WTC11 (cell line): ENCODE measurements around the gene SPTLC3. TPM values are rescaled to one million over a fixed set of nuclear protein-coding genes. Genes with fewer than 3 reads are reported as not detected.

Experiments
- ATAC-seq: fragments of 200-7000 bp; cut with Tn5 transposase; 2 replicates; pipeline ENCODE4 v1.10.0; 2021; ENCODE audit warnings: mild to moderate bottlenecking, moderate library complexity
- CTCF ChIA-PET: fragments of 300-600 bp; sonication (Branson Sonifier 250); formaldehyde crosslinking; loops from one replicate; lab custom pipeline; 2021; ENCODE audit warnings: antibody characterized with exemption; lab: Charles Lee
- POLR2A ChIA-PET: fragments of 350-600 bp; sonication (Branson Sonifier 250); formaldehyde crosslinking; loops from one replicate; lab custom pipeline; 2021; ENCODE audit warnings: antibody characterized with exemption; lab: Charles Lee
- DNase-seq: peaks from one replicate; pipeline ENCODE4 v3.0.0; 2021; ENCODE audit warnings: low spot score
- H3K27ac Mint-ChIP-seq: 2 replicates; pipeline ENCODE4 v1.8.0; 2021; ENCODE audit warnings: mixed read lengths
- H3K27me3 Mint-ChIP-seq: 2 replicates; pipeline ENCODE4 v1.8.0; 2021; ENCODE audit warnings: low read depth, mild to moderate bottlenecking, moderate library complexity, mixed read lengths
- H3K36me3 Mint-ChIP-seq: 2 replicates; pipeline ENCODE4 v1.8.0; 2021; ENCODE audit warnings: mixed read lengths
- H3K4me1 Mint-ChIP-seq: 2 replicates; pipeline ENCODE4 v1.8.0; 2022; ENCODE audit warnings: mixed read lengths
- H3K4me3 Mint-ChIP-seq: 2 replicates; pipeline ENCODE4 v1.8.0; 2021; ENCODE audit warnings: mild to moderate bottlenecking, moderate library complexity, mixed read lengths
- H3K9me3 Mint-ChIP-seq: 2 replicates; pipeline ENCODE4 v1.8.0; 2021; ENCODE audit warnings: mixed read lengths
- ATF2 ChIP-seq: sonication (generic); formaldehyde crosslinking; IDR thresholded peaks from 2 replicates; pipeline ENCODE4 v1.8.1; 2022; ENCODE audit warnings: low read depth, missing genetic modification reagents, borderline replicate concordance
- ATF6 ChIP-seq: sonication (generic); formaldehyde crosslinking; IDR thresholded peaks from 2 replicates; pipeline ENCODE4 v1.8.1; 2023; ENCODE audit warnings: mild to moderate bottlenecking, missing genetic modification reagents
- CBFB ChIP-seq: sonication (generic); formaldehyde crosslinking; IDR thresholded peaks from 2 replicates; pipeline ENCODE4 v1.8.1; 2022; ENCODE audit warnings: mild to moderate bottlenecking, low read depth, missing genetic modification reagents
- CDX4 ChIP-seq: fragments of 250-450 bp; sonication (Bioruptor Pico); IDR thresholded peaks from 2 replicates; pipeline ENCODE4 v1.9.0; 2021; ENCODE audit warnings: moderate library complexity, mild to moderate bottlenecking, inconsistent platforms, borderline replicate concordance
- E2F1 ChIP-seq: sonication (generic); formaldehyde crosslinking; IDR thresholded peaks from 2 replicates; pipeline ENCODE4 v1.8.0; 2022; ENCODE audit warnings: mild to moderate bottlenecking, missing genetic modification reagents
- ELF4 ChIP-seq: sonication (generic); formaldehyde crosslinking; IDR thresholded peaks from 2 replicates; pipeline ENCODE4 v1.8.1; 2022; ENCODE audit warnings: low read depth, mild to moderate bottlenecking, moderate library complexity, missing genetic modification reagents
- ETV6 ChIP-seq: sonication (generic); formaldehyde crosslinking; IDR thresholded peaks from 2 replicates; pipeline ENCODE4 v1.8.1; 2022; ENCODE audit warnings: mild to moderate bottlenecking, missing genetic modification reagents
- FOXP1 ChIP-seq: sonication (generic); formaldehyde crosslinking; IDR thresholded peaks from 2 replicates; pipeline ENCODE4 v1.8.0; 2022; ENCODE audit warnings: missing genetic modification reagents, mild to moderate bottlenecking, moderate library complexity, borderline replicate concordance
- IRF2 ChIP-seq: sonication (generic); formaldehyde crosslinking; IDR thresholded peaks from 2 replicates; pipeline ENCODE4 v1.8.0; 2022; ENCODE audit warnings: low read depth, missing genetic modification reagents, borderline replicate concordance
- JAZF1 ChIP-seq: fragments of 250-450 bp; sonication (Bioruptor Pico); IDR thresholded peaks from 2 replicates; pipeline ENCODE4 v1.9.0; 2021; ENCODE audit warnings: moderate library complexity, mild to moderate bottlenecking, inconsistent platforms
- MLX ChIP-seq: sonication (generic); formaldehyde crosslinking; IDR thresholded peaks from 2 replicates; pipeline ENCODE4 v1.8.1; 2023; ENCODE audit warnings: mild to moderate bottlenecking, missing genetic modification reagents, moderate library complexity
- NFATC4 ChIP-seq: fragments of 250-450 bp; sonication (Bioruptor Pico); IDR thresholded peaks from 2 replicates; pipeline ENCODE4 v1.9.0; 2021; ENCODE audit warnings: mild to moderate bottlenecking
- NR1H2 ChIP-seq: sonication (generic); formaldehyde crosslinking; IDR thresholded peaks from 2 replicates; pipeline ENCODE4 v1.9.0; 2021; ENCODE audit warnings: mild to moderate bottlenecking, moderate library complexity, missing genetic modification reagents
- PREB ChIP-seq: sonication (generic); formaldehyde crosslinking; IDR thresholded peaks from 2 replicates; pipeline ENCODE4 v1.8.1; 2022; ENCODE audit warnings: mild to moderate bottlenecking, missing genetic modification reagents, moderate library complexity, borderline replicate concordance
- RELA ChIP-seq: sonication (generic); formaldehyde crosslinking; IDR thresholded peaks from 2 replicates; pipeline ENCODE4 v1.8.1; 2022; ENCODE audit warnings: missing genetic modification reagents, mild to moderate bottlenecking, borderline replicate concordance
- SOX15 ChIP-seq: fragments of 250-450 bp; sonication (Bioruptor Pico); IDR thresholded peaks from 2 replicates; pipeline ENCODE4 v1.9.0; 2021; ENCODE audit warnings: mild to moderate bottlenecking
- TEAD1 ChIP-seq: sonication (generic); formaldehyde crosslinking; IDR thresholded peaks from 2 replicates; pipeline ENCODE4 v1.8.0; 2022; ENCODE audit warnings: mild to moderate bottlenecking, missing genetic modification reagents
- TP53 ChIP-seq: sonication (generic); formaldehyde crosslinking; IDR thresholded peaks from 2 replicates; pipeline ENCODE4 v1.8.1; 2023; ENCODE audit warnings: mild to moderate bottlenecking, missing genetic modification reagents
- ZMAT4 ChIP-seq: fragments of 250-450 bp; sonication (Bioruptor Pico); IDR thresholded peaks from 2 replicates; pipeline ENCODE4 v1.9.0; 2021; ENCODE audit warnings: mild to moderate bottlenecking
- ZNF219 ChIP-seq: sonication (generic); formaldehyde crosslinking; IDR thresholded peaks from 2 replicates; pipeline ENCODE4 v1.8.0; 2023; ENCODE audit warnings: missing genetic modification reagents, mild to moderate bottlenecking, borderline replicate concordance
- ZNF425 ChIP-seq: fragments of 250-450 bp; sonication (Bioruptor Pico); conservative IDR thresholded peaks from 2 replicates; pipeline ENCODE4 v1.9.0; 2021; ENCODE audit warnings: mild to moderate bottlenecking
- total RNA-seq: library from RNA; stranded (reverse); gene quantifications from 3 replicates; pipeline ENCODE4 v1.2.3, GENCODE V29; 2021

SPTLC3 gene
- total RNA-seq, 1 experiment from 2014 or later: 0.13 TPM

- no peak overlapping the region for H3K4me3 Mint-ChIP-seq
- ChIA-PET POLR2A (no interaction called here), CTCF (no interaction called here)
- DNase-seq: no peak
- no peak for TF ChIP-seq ETV6 (CRISPR knock-in tag)
- no peak for TF ChIP-seq SOX15 (CRISPR knock-in tag)
- TF ChIP-seq E2F1 (CRISPR knock-in tag): no peak
- no peak for TF ChIP-seq ZNF425 (CRISPR knock-in tag)
- no peak overlapping the region for H3K27ac Mint-ChIP-seq
- ATAC-seq: no peak
- no peaks in the 10 kb centered on the region for H3K36me3 Mint-ChIP-seq
- H3K4me1 Mint-ChIP-seq: peaks cover under 1% of the 10 kb centered on the region; the same call in 1 of the 2 replicates
- no peaks in the 10 kb centered on the region; the same call in 1 of the 2 replicates for H3K9me3 Mint-ChIP-seq
- H3K27me3 Mint-ChIP-seq: no peaks in the 10 kb centered on the region
Measured at GRCh38 chr20:13035399-13036152, 26.8 kb downstream of the SPTLC3 start.

- POLR2A ChIA-PET: no interaction called here
- no peak for TF ChIP-seq MLX
- TF ChIP-seq ATF2 (CRISPR knock-in tag): no peak
- TF ChIP-seq ZNF425 (CRISPR knock-in tag): no peak
- no peak for TF ChIP-seq IRF2 (CRISPR knock-in tag)
- TF ChIP-seq ZMAT4 (CRISPR knock-in tag): no peak
- no peak for TF ChIP-seq ELF4 (CRISPR knock-in tag)
- no peak for TF ChIP-seq CDX4 (CRISPR knock-in tag)
- no peak for TF ChIP-seq NR1H2
- TF ChIP-seq JAZF1 (CRISPR knock-in tag): no peak
- TF ChIP-seq ZNF219 (CRISPR knock-in tag): no peak
- no peak for TF ChIP-seq ATF6 (CRISPR knock-in tag)
- no peak for TF ChIP-seq NFATC4 (CRISPR knock-in tag)
- no peak for TF ChIP-seq TP53 (CRISPR knock-in tag)
- no peak for TF ChIP-seq CBFB (CRISPR knock-in tag)
- no peak for TF ChIP-seq FOXP1 (CRISPR knock-in tag)
- TF ChIP-seq ETV6 (CRISPR knock-in tag): no peak
- TF ChIP-seq RELA (CRISPR knock-in tag): no peak
- TF ChIP-seq TEAD1 (CRISPR knock-in tag): no peak
- TF ChIP-seq PREB (CRISPR knock-in tag): no peak
Measured at GRCh38 chr20:13037727-13038126, 29.0 kb downstream of the SPTLC3 start.

More at GRCh38 chr20:13037727-13038126, 29.0 kb downstream of the SPTLC3 start:
- H3K36me3 Mint-ChIP-seq: no peaks in the 10 kb centered on the region
- no peaks in the 10 kb centered on the region for H3K27me3 Mint-ChIP-seq
- CTCF ChIA-PET: no interaction called here
- DNase-seq (no peak), ATAC-seq (no peak)
- no peak overlapping the region for H3K27ac Mint-ChIP-seq
- no peak overlapping the region for H3K4me3 Mint-ChIP-seq
- H3K9me3 Mint-ChIP-seq: no peaks in the 10 kb centered on the region; the same call in 1 of the 2 replicates
- H3K4me1 Mint-ChIP-seq: no peaks in the 10 kb centered on the region
